ENCODE data around the gene PNPLA3.

The PNPLA3 gene

GRCh38 chr22:43993072-43993760 lies 69.6 kb downstream of the PNPLA3 start:
- DNase-seq (ENCODE audit: low spot score) = peak; percentile 67

- DNase-seq (ENCODE audit: low spot score) = no peak
These were observed 70.4 kb downstream of the PNPLA3 start for GRCh38 chr22:43994006-43994405.

GRCh38 chr22:43994416-43994815 lies 70.8 kb downstream of the PNPLA3 start:
- DNase-seq (ENCODE audit: low spot score) = no peak

GRCh38 chr22:43995057-43995685 lies 71.6 kb downstream of the PNPLA3 start:
- no peak for DNase-seq (ENCODE audit: low spot score)

DNA sequence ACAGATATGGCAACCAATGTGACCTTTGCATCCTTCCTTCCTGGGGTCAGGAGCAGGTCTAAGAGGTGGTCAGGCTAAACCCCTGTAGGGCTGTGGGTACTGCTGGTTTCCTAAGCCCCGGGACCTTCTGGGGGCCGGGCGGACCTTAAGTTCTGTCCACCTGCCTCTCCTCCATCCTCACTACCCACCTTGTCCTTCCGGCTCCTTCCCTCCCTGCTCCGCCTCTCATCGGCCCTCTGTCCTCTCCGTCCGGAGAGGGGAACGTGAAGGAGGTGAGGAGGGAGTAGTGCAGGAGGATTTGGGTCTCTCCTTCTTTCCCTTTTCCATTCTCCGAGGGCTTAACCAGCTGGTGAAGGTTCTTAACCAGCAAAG lies 72.2 kb downstream of the PNPLA3 start:
- DNase-seq (ENCODE audit: low spot score) = no peak

GRCh38 chr22:43996170-43996980 lies 72.8 kb downstream of the PNPLA3 start:
- DNase-seq (ENCODE audit: low spot score) = peak; percentile 60

DNA sequence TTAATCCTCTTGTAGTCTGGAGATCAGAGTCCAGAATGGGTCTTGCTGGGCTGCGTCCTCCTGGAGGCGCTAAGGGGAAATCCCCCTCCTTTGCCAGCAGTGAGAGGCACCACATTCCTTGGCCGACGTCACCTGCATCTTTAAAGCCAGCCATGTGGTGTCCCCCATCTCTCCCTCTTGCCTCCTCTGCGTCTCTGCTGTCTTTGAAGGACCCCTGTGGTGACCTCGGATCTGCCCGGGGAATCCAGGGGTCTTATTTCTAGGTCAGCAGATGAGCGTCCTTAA lies 73.3 kb downstream of the PNPLA3 start:
- DNase-seq (ENCODE audit: low spot score) = no peak
